Activated naive CD4-positive, alpha-beta T cell treated with anti-CD3 and anti-CD28 coated beads, Interleukin-2, amount 50 U/mL, for 24 hours (primary cell): ENCODE results near the gene ACOT9.

ENCODE experiments used
- H3K27ac Mint-ChIP-seq: one replicate; pipeline ENCODE4 v1.8.0; 2021; ENCODE audit warnings: mild to moderate bottlenecking, mixed read lengths
- H3K27me3 Mint-ChIP-seq: one replicate; pipeline ENCODE4 v1.8.0; 2021; ENCODE audit warnings: mixed read lengths
- H3K36me3 Mint-ChIP-seq: one replicate; pipeline ENCODE4 v1.8.0; 2021; ENCODE audit warnings: mixed read lengths
- H3K4me1 Mint-ChIP-seq: one replicate; pipeline ENCODE4 v1.8.0; 2021; ENCODE audit warnings: mixed read lengths
- H3K4me3 Mint-ChIP-seq: one replicate; pipeline ENCODE4 v1.8.0; 2021; ENCODE audit warnings: mild to moderate bottlenecking, mixed read lengths
- H3K9me3 Mint-ChIP-seq: one replicate; pipeline ENCODE4 v1.8.0; 2021; ENCODE audit warnings: mixed read lengths

Gene ACOT9, protein sequence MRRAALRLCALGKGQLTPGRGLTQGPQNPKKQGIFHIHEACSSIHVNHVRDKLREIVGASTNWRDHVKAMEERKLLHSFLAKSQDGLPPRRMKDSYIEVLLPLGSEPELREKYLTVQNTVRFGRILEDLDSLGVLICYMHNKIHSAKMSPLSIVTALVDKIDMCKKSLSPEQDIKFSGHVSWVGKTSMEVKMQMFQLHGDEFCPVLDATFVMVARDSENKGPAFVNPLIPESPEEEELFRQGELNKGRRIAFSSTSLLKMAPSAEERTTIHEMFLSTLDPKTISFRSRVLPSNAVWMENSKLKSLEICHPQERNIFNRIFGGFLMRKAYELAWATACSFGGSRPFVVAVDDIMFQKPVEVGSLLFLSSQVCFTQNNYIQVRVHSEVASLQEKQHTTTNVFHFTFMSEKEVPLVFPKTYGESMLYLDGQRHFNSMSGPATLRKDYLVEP

DNA sequence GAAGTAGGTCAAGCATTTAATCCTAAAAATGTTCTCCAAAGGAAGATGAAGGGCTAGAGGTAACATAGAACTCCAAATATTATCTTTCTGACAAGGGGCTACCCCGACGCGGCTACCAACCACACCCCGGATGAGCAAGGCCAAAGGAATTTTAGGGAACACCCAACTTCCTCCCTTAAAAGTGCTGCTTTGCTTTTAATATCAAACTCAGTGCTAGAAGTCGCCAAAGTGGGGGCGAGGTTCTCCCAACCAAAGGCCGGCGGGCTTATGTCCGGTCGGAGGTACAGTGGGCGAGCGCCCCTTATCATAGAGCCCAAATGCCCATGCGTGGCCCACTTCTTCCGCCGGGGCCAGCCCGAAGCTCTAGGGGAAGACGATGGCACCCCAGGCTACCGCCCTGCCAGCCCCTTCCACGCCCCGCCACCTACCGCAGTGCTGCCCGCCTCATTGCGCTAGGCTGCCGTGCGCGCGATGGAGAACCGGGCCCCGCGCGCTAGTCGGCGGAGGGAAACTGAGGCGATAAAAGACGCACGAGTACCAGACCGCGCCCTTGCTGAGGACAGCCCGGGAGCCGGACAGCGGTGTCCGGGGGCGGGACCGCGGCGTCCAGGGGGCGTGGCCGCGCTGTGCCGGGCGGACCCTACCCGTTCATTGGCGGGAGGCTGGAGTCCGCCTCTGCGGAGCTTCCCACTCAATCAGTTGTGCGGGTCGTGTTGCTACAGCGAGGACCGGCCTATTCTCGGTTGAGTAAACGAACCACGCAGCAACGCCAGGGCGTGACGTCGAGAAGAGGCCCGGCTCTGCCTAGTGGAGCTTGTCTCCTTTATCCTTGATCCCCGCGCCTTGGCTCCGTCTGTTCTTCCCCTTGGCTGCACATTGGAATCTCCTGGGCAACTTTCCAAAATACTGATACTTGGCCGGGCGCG, at the start of gene ACOT9:
ACOT9 (minus strand) TSS at position 580 of the 926 bp plus-strand sequence; CDS start at position 448, 132 bp downstream.
- H3K4me1 Mint-ChIP-seq = peaks cover 21% of the 10 kb centered on the region
- no peaks in the 10 kb centered on the region for H3K9me3 Mint-ChIP-seq
- H3K27me3 Mint-ChIP-seq = no peaks in the 10 kb centered on the region
- H3K27ac Mint-ChIP-seq = peak within 1 kb of the TSS; percentile 76
- peak within 1 kb of the TSS; percentile 89 for H3K4me3 Mint-ChIP-seq
- no peaks in the 10 kb centered on the region for H3K36me3 Mint-ChIP-seq

DNA sequence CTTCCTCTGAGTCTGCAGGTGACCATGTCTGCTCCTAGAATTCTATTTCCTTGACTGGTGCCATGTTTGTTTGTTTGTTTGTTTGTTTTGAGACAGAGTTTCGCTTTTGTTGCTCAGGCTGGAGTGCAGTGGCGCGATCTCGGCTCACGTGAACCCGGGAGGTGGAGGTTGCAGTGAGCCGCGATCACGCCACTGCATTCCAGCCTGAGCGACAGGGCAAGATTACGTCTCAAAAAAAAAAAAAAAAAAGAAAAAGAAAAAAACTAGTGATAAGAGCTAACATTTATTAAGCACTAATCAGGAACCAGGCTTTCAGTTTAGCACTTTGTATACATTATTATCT, 47.0 kb upstream of the ACOT9 start:
- Mint-ChIP-seq H3K4me3 (no peak overlapping the region), H3K4me1 (peaks cover 8% of the 10 kb centered on the region), H3K27me3 (no peaks in the 10 kb centered on the region), H3K9me3 (no peaks in the 10 kb centered on the region), H3K36me3 (peaks cover 7% of the 10 kb centered on the region), H3K27ac (no peak overlapping the region)

DNA sequence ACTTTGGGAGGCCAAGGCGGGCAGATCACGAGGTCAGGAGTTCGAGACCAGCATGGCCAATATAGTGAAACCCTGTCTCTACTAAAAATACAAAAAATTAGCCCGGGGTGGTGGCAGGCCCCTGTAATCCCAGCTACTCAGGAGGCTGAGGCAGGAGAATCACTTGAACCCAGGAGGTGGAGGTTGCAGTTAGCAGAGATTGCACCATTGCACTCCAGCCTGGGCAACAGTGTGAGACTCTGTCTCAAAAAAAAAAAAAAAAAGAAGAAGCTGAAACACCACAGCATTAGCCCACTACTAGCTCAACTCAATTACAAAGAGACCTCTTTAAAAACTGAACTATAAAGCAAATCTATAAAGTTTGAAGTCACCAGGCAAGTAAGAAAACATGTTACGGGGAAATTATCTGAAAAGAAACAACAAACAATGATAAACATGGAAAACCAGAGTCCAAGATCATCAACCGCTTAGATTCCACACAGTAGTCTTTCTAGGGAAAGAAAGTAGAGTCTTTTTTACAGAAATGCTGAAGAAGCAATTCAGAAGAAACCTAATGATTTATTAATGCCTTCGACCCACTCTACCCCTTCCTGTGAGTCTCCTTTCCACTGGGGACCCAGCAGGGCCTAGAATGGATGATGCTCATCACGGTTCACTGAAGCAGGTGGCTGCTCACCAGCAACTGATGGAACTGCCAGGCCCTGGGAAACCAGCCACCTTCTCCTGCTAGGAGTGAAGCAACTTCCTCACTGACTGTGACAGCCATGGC, 46.5 kb upstream of the ACOT9 start:
- Mint-ChIP-seq H3K27ac (no peak overlapping the region), H3K27me3 (no peaks in the 10 kb centered on the region), H3K9me3 (no peaks in the 10 kb centered on the region), H3K4me3 (no peak overlapping the region), H3K36me3 (peaks cover 11% of the 10 kb centered on the region), H3K4me1 (peaks cover 13% of the 10 kb centered on the region)

DNA sequence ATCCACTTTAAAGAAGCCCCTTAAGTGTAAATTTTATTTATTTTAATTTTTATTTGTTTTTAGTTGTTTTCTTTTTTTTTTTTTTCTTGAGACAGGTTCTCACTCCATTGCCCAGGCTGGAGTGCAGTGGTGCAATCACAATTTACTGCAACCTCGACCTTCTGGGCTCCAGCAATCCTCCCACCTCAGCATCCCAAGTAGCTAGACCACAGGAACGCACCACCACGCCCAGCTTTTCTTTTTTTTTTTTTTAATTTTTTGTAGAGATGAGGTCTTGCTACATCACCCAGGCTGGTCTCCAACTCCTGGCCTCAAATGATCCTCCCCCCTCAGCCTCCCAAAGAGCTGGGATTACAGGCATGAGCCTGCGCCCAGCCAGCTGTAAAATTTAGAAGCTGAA, 45.9 kb upstream of the ACOT9 start:
- H3K27ac Mint-ChIP-seq = no peak overlapping the region
- no peaks in the 10 kb centered on the region for H3K9me3 Mint-ChIP-seq
- peaks cover 17% of the 10 kb centered on the region for H3K36me3 Mint-ChIP-seq
- H3K4me1 Mint-ChIP-seq = peaks cover 20% of the 10 kb centered on the region
- no peak overlapping the region for H3K4me3 Mint-ChIP-seq
- H3K27me3 Mint-ChIP-seq = no peaks in the 10 kb centered on the region

DNA sequence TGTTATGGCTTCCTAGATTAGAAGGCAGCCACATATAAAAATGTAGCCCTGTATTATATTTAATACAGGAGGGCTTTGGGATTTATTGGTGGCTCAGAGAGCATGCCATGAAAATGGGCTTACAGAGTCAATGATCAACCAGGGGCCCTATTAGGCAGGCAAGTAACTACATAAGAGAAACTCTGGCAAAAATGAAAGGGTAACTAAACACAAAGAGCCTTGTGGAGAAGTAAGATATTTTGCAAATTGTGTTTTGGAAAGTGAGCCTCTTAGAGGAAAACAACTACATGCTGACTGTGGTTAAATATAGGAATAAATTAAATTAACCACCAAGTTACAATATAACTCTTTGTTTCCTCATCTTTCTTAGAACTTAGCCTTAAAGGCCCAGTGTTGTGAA, 45.4 kb upstream of the ACOT9 start:
- Mint-ChIP-seq H3K27me3 (no peaks in the 10 kb centered on the region), H3K9me3 (no peaks in the 10 kb centered on the region), H3K27ac (peak overlapping the region; percentile 32), H3K4me3 (no peak overlapping the region), H3K4me1 (peaks cover 23% of the 10 kb centered on the region), H3K36me3 (peaks cover 19% of the 10 kb centered on the region)

DNA sequence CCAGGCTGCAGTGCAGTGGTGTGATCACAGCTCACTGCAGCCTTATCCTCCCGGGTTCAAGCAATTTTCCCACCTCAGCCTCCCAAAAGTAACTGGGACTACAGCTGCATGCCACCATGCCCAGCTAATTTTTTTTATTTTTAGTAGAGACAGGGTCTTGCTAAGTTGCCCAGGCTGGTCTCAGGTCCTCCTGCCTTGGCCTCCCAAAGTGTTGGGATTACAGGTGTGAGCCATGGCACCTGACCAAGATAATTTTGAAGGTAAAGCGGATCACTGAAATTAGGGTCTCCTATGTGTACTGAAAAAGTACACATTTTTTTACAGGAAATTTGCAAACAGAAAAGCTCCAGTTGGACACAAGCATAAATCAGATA, 44.7 kb upstream of the ACOT9 start:
- H3K27ac Mint-ChIP-seq = no peak overlapping the region
- no peaks in the 10 kb centered on the region for H3K27me3 Mint-ChIP-seq
- no peak overlapping the region for H3K4me3 Mint-ChIP-seq
- peaks cover 19% of the 10 kb centered on the region for H3K36me3 Mint-ChIP-seq
- H3K9me3 Mint-ChIP-seq = no peaks in the 10 kb centered on the region
- peaks cover 23% of the 10 kb centered on the region for H3K4me1 Mint-ChIP-seq

DNA sequence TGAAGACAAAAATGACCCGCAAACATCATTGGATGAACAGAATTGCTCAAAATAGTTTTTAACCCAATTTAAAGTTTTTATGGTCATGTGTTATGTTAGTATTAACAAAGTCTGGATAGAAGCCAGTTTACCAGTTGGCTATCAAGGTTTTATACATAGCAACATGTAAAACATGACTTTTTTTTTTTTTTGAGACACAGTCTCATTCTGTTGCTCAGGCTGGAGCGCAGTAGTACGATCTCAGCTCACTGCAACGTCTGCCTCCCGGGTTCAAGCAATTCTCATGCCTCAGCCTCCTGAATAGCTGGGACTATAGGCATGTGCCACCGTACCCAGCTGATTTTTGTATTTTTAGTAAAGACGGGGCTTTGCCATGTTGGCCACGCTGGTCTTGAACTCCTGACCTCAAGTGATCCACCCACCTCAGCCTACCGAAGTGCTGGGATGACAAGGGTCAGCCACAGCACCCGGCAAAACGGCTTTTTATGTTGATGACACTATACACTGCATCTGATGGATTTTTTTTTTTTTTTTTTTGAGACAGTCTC, 43.3 kb upstream of the ACOT9 start:
- Mint-ChIP-seq H3K4me1 (peaks cover 36% of the 10 kb centered on the region), H3K36me3 (peaks cover 19% of the 10 kb centered on the region), H3K27me3 (no peaks in the 10 kb centered on the region), H3K4me3 (no peak overlapping the region), H3K27ac (no peak overlapping the region), H3K9me3 (no peaks in the 10 kb centered on the region)

DNA sequence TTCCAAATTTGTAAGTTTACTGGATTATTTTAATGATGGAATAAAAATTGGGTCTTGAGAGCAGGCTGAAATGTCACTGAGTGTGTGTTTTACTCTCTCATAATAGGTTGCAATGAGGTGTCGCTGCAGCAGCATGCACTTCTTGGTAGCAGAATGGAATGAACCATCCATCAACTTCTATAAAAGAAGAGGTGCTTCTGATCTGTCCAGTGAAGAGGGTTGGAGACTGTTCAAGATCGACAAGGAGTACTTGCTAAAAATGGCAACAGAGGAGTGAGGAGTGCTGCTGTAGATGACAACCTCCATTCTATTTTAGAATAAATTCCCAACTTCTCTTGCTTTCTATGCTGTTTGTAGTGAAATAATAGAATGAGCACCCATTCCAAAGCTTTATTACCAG, 42.5 kb upstream of the ACOT9 start:
- H3K4me1 Mint-ChIP-seq = peaks cover 39% of the 10 kb centered on the region
- H3K36me3 Mint-ChIP-seq = peaks cover 19% of the 10 kb centered on the region
- H3K27ac Mint-ChIP-seq = peak overlapping the region; percentile 92
- no peaks in the 10 kb centered on the region for H3K27me3 Mint-ChIP-seq
- no peaks in the 10 kb centered on the region for H3K9me3 Mint-ChIP-seq
- peak overlapping the region; percentile 96 for H3K4me3 Mint-ChIP-seq

DNA sequence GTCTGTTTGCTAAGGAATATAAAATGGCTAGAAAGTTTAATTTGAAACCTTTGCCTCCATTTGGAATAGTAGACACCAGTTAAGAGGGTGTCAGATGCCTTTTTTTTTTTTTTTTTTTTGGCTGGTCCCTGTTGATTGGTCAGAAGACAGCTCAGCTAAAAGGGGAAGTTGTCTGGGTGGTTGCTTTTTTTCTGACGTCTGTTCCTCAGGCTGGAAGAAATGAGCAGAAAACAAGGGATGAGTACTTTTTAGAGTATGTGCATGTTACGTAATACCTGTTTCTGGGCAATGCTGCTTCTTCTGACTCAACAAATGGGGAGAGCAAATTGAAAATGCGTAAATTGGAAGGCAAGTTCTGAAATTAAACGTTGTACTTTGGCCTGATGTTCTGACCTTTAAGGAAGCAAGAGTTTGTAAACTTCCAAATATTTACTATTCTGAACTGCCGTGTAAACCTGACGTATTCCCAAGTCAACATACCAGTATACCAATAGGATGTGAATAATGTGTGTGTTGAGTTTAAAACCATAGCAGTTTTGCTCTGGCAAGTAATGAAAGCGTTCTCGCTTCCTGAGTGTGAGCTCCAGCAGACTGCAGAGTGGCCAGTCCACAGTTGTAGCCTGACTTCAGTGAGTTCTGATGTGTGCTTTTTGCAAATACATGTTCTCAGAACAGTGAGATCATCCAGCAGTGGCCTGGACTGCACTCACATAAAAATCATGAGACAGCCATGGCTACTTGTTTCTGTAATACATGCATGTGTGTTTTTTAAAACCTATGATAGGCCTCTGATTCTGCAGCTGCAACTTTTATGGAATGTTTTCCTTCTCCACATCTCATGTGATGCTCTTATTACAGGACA, 41.6 kb upstream of the ACOT9 start:
- H3K27me3 Mint-ChIP-seq = no peaks in the 10 kb centered on the region
- H3K9me3 Mint-ChIP-seq = no peaks in the 10 kb centered on the region
- H3K36me3 Mint-ChIP-seq = peaks cover 19% of the 10 kb centered on the region
- H3K27ac Mint-ChIP-seq = peak overlapping the region; percentile 92
- peak overlapping the region; percentile 96 for H3K4me3 Mint-ChIP-seq
- H3K4me1 Mint-ChIP-seq = peaks cover 39% of the 10 kb centered on the region

DNA sequence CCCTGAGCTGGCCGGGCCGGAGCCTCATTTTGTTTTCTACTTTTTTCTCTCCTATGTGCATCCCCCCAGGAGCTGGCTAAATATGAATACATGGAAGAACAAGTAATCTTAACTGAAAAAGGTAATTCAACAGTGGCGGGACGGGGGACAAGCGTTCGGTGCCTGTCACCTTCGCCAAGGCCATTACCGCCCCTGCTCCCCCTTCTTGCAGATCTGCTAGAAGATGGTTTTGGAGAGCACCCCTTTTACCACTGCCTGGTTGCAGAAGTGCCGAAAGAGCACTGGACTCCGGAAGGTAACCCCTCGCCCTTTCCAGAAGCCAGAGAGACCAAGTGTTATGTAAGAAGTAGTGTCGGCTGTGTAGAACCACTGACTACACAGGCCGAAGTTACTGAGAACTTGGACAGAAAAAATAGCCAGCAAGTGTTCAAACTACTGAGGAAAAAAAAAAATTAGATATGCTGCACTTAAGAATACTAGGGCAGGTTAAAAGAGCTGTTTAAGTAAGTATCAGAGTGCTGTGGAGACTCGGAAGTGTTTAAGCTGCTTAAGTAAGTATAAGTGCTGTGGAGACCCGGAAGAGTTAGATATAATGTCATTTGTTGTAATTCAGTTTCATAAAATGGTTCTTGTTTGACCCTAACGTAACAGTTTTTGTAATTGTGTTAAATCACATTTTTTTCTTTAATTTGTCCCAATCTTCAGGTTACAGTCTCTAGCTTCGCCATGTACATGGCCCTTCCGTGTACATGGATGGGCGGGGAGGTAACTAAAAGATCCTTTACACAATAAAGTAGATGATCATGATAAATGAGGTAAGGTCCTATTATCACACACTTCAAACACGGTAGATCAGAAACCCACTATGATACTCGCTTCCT, 40.8 kb upstream of the ACOT9 start:
- Mint-ChIP-seq H3K27ac (peak overlapping the region; percentile 92), H3K9me3 (no peaks in the 10 kb centered on the region), H3K4me3 (peak overlapping the region; percentile 96), H3K27me3 (no peaks in the 10 kb centered on the region), H3K36me3 (peaks cover 19% of the 10 kb centered on the region), H3K4me1 (peaks cover 39% of the 10 kb centered on the region)

DNA sequence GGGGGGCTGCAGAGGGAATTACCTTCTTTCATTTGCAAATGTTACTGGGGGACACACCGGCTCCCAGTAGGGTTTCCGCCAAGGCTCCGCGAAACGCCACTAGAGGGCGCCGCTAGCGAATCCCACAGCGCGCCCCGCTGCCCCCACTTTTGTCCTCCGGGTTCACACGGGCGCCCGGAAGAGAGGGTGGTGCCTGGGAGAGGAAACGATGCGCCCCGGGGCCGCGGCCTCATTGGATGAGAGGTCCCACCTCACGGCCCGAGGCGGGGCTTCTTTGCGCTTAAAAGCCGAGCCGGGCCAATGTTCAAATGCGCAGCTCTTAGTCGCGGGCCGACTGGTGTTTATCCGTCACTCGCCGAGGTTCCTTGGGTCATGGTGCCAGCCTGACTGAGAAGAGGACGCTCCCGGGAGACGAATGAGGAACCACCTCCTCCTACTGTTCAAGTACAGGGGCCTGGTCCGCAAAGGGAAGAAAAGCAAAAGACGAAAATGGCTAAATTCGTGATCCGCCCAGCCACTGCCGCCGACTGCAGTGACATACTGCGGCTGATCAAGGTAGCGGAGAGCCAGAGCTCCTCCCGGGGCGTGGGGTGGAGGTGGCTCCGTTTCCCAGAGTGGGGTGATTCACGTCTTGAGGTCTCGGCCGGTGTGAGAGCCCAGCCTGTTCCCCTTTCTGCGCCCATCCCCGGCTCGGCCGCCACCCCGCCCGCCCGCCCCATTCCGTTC, 40.0 kb upstream of the ACOT9 start, which contains the start of gene SAT1:
SAT1 (plus strand) TSS at position 311 of the 726 bp plus-strand sequence; CDS start at position 490, 179 bp downstream.
- Mint-ChIP-seq H3K4me3 (peak within 1 kb of the TSS; percentile 96), H3K36me3 (peaks cover 19% of the 10 kb centered on the region), H3K27ac (peak within 1 kb of the TSS; percentile 98), H3K9me3 (no peaks in the 10 kb centered on the region), H3K27me3 (no peaks in the 10 kb centered on the region), H3K4me1 (peaks cover 39% of the 10 kb centered on the region)

DNA sequence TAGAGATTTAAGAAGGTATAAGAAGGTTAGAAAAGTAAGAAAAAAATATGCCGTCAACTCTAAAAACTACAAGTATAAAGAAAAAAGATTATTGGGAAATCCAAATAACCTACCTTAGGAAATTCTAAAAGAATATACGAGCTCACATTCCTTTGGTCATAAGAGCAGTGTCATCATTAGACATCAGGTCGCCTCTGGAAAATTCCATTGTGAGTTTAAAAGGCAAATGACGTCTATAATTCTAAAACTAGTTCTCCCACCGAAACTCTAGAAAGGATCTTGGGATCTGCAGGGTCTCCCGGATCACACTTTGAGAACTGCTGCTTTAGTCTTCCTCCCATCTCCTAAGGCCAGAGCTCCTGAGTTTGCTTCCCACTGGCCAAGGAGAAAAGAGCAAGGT, 39.4 kb upstream of the ACOT9 start:
- Mint-ChIP-seq H3K36me3 (peaks cover 19% of the 10 kb centered on the region), H3K4me1 (peaks cover 39% of the 10 kb centered on the region), H3K9me3 (no peaks in the 10 kb centered on the region), H3K27ac (peak overlapping the region; percentile 98), H3K27me3 (no peaks in the 10 kb centered on the region), H3K4me3 (peak overlapping the region; percentile 96)

DNA sequence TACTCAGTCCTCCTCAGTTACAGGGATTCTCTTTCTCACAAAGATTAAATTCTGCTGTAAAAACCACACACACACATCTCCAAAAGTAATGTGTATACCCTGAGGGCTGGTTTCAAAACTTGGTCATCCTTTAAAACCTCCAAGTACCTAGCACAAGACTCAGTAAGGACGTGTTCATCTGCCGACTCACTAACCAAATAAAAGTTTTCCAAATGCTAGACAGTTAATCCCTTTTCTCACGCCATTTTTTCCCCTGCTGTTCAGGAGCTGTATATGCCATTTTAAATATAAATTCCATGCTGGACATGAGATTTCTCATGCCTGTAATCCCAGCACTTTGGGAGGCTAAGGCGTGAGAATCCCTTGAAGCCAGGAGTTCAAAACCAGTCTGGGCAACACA, 35.9 kb upstream of the ACOT9 start:
- peaks cover 3% of the 10 kb centered on the region for H3K36me3 Mint-ChIP-seq
- no peaks in the 10 kb centered on the region for H3K9me3 Mint-ChIP-seq
- no peaks in the 10 kb centered on the region for H3K27me3 Mint-ChIP-seq
- H3K27ac Mint-ChIP-seq = no peak overlapping the region
- peaks cover 20% of the 10 kb centered on the region for H3K4me1 Mint-ChIP-seq
- H3K4me3 Mint-ChIP-seq = no peak overlapping the region
